Stimulated activated CD4-positive, alpha-beta T cell treated with anti-CD3 and anti-CD28 coated beads, Interleukin-4, amount 100 ng/mL, for 4 hours (primary cell): ENCODE results near the gene TTC5.
"Not testable (repeated sequence)": the region's sequence is repeated elsewhere in the genome, so short reads cannot be mapped to it uniquely, and the experiment has no call there.

Experiments used
- DNase-seq, 2 experiments: peaks; one replicate each; pipeline ENCODE4 v3.0.0-alpha.2; 2020

Gene TTC5, protein sequence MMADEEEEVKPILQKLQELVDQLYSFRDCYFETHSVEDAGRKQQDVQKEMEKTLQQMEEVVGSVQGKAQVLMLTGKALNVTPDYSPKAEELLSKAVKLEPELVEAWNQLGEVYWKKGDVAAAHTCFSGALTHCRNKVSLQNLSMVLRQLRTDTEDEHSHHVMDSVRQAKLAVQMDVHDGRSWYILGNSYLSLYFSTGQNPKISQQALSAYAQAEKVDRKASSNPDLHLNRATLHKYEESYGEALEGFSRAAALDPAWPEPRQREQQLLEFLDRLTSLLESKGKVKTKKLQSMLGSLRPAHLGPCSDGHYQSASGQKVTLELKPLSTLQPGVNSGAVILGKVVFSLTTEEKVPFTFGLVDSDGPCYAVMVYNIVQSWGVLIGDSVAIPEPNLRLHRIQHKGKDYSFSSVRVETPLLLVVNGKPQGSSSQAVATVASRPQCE

DNA sequence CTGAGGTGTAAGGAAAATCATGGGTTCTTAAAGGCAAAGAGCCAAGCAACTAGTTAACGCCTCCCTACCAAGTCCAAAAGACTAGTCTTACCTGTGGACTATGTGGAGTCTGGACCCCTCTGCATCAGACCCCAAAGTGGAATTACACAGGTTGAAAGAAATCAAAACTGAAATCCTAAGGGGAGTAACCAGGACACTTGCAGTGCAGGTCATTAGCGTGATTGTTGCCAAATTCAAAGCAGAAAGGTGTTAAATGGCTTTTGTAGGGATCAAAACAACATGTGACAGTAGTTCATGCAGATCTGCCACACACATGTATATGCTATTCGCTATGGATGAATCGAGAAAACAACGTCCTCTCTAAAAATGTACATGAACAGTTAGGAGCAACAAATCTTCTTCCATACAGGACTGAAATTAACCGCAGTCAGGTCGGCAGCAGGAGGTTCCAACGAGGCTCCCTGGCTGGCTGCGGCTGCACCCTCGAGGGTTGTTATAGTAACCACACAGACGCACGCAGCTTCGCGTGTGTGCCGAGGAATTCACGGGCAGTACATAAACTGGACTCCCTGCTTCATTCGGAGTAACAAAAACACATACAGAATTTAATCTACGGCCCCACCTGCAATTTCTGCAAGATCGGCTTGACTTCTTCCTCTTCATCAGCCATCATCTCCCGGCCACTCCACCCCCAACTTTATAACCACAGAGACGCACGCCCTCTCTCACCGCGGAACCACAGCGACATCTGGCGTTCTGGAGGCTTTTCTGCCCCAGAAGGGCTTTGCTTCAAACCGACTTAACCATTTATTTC is at the start of gene TTC5:
Gene TTC5, minus strand, starts transcription at position 687 of the 814 bp plus-strand sequence. Its CDS starts 14 bp downstream, at position 673.
- DNase-seq: peak; percentile 85 to 86

DNA sequence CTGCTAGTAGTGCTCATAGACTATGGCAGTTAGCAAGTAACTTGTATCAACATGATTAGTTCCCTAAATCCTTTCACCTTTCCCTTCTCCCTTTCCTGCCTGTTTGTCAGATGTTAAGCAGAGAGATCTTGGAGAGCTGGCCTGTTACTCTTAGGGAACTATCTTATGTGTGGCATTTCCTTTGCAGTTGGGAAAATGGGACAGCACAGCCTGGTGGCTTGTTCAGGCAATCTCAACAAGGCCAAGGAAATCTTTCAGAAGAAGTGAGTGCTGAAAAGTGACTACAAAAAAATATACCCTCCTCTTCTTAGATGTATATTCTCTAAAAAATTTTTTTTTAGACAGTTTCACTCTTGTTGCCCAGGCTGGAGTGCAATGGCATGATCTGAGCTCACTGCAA is 45.1 kb upstream of the TTC5 start:
- DNase-seq: no peak

DNA sequence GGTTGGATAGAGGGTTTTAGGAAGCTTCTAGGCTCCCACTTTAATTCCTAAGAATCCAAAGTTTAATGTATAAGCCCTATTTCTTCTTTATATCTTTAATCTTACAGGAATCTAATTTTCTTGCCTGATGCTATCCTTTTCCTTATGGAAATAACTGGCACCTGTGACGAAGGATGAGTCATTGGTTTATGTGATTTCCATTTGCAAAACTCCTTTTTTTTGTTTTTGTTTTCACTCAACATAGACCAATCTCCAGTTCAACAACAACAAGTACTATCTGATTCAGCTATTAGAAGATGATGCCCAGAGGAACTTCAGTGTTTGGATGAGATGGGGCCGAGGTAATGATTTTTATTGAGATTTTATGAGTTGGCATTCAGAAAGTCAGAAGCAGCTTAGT is 44.5 kb upstream of the TTC5 start:
- DNase-seq: no peak

DNA sequence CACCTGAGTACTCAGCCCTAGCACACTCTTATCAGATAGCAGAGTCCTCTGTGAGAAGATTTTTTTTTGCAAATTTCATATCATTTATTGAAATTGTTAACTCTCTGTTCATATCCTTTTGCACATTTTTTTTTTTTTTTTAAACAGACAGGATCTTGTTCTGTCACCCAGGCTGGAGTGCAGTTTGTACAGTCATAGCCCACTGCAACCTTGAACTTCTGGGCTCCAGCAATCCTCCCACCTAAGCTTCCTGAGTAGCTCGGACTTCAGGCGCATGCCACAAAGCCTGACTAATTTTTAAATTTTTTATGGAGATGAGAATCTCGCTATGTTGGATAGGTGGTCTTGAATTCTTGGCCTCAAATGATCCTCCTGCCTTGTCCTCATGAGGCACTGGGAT is 42.0 kb upstream of the TTC5 start:
- DNase-seq: no peak

DNA sequence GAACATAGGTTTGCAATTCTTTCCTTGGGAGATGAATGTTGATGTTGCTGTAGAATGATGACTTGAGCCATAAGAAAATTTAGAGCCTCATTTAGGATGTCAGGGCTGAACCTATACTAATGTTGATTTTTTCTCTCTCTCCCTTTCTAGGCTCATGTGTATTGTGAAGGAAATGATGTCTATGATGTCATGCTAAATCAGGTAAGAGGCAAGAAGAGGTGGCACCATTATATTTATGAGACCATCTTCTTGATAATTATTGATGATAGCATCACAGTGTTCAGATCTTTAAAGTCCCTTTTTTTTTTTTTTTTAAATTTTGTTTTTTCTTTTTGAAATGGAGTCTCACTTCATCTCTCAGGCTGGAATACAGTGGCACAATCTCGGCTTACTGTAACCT is 41.0 kb upstream of the TTC5 start:
- no peak for DNase-seq

DNA sequence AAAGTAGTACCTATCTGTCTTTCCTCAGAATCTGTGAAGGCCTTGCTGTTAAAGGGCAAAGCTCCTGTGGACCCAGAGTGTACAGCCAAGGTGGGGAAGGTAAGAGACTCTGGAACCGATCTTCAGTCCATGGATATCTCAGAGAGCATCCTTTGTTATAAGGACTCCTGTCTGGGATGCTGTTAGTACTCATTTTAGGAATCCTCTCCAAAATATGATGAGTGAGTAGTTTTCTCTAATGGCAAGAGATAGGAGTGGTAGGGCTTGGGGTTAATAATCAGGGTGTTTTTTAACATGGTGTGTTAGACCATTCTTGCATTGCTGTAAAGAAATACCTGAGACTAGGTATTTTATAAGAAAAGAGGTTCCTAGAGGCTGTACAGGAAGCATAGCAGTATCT is 39.6 kb upstream of the TTC5 start:
- DNase-seq: no peak

DNA sequence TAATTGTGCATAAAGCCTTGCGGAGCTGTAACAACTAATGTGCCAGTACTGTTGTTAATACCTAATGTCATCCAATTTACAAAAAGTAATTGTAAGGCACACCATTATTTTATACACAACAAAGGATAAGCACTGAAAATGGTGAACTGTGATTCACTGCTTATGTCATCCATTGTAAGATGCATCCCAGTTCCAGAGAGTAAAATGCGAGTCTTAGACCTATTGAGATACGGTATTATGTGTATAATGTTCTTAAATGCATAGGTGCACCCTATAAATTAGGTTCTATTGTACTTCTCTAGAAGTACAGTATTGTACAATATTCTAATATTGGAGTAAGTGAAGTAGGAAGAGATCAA is 38.1 kb upstream of the TTC5 start:
- no peak for DNase-seq

DNA sequence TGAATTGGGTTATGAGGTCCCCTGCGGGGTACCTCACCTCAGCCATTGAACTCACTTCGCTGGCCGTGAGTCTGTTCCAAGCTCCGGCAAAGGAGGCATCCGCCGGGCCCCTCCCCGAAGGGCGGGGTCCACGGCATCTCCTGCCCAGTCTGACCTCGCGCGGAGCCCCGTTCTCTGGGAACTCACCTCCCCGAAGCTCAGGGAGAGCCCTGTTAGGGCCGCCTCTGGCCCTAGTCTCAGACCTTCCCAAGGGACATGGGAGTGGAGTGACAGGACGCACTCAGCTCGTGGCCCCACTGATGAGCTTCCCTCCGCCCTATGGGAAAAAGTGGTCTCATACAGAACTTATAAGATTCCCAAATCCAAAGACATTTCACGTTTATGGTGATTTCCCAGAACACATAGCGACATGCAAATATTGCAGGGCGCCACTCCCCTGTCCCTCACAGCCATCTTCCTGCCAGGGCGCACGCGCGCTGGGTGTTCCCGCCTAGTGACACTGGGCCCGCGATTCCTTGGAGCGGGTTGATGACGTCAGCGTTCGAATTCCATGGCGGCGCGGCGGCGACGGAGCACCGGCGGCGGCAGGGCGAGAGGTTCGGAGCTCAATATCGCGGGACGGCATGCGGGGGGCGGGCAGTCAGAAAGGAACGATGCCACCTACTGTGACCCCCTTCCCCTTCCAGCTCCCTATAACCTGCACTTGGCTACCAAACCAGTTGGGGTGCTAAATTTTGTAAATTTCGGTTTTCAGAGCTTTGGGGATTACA is 37.5 kb upstream of the TTC5 start, which contains the start of gene PARP2:
Gene PARP2, plus strand, starts transcription at position 544 of the 770 bp plus-strand sequence. Its CDS starts 7 bp downstream, at position 551.
- DNase-seq: peak; percentile 89 to 91

DNA sequence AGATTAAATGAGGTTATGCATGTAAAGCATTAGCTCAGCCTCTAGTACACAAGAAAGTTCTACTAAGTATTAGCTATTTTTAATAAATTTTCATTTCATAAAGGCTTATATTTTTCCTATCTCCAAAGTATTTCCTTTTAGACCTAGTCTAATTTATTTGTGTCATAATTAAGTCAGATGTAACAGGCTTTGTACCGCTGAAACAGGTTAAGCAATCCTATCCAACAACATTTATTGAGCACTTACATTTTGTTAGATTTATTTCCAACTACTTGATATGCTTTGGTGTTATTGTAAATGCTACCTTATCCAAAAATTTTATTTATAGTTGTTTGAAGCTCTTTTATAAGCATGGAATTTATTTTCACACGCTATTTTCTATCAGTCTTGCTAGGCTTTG is 35.9 kb upstream of the TTC5 start:
- no peak for DNase-seq

DNA sequence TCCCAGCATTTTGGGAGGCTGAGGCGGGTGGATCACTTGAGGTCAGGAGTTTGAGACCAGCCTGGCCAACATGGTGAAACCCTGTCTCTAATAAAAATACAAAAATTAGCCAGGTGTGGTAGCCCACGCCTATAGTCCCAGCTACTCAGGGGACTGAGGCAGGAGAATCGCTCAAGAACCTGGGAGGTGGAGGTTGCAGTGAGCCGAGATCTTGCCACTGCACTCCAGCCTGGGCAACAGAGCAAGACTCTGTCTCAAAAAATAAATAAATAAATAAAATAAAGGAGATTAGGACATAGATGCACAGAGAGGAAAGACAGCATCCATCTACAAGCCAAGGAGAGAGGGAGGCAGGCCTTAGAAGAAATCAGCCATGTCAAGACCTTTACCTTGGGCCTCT is 35.3 kb upstream of the TTC5 start:
- not testable (repeated sequence) for DNase-seq

DNA sequence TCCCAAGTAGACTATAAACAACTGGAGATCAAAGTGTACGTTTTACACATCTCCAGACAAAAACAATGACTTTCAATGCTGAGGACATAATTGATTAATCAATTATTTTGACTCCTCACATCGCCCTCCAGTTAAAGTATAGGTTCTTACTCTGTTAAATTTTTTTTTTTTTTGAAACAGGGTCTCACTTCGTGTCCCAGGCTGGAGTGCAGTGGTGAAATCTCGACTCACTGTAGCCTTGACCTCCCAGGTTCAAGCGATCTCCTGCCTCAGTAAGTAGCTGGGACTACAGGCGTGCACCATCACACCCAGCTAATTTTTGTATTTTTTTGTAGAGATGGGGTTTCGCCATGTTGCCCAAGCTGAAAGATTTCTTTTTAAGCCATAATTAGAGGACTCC is 28.3 kb upstream of the TTC5 start:
- no peak for DNase-seq

DNA sequence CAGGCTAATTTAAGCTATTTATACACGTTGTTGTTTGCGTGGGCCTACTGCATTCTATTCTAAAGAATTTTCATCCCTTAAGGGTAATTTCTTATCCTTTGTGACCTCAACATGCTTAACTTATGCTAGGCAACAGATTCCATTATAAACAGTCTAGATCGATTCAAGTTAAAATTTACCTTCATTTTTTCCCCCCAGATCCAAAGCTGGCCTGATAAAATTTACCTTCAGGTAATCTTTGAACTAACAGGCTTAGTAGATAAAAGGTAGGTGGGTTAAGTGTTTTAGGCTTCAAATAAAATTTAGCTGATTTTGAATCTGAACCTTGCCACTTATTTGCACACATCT is 27.7 kb upstream of the TTC5 start:
- DNase-seq: no peak

DNA sequence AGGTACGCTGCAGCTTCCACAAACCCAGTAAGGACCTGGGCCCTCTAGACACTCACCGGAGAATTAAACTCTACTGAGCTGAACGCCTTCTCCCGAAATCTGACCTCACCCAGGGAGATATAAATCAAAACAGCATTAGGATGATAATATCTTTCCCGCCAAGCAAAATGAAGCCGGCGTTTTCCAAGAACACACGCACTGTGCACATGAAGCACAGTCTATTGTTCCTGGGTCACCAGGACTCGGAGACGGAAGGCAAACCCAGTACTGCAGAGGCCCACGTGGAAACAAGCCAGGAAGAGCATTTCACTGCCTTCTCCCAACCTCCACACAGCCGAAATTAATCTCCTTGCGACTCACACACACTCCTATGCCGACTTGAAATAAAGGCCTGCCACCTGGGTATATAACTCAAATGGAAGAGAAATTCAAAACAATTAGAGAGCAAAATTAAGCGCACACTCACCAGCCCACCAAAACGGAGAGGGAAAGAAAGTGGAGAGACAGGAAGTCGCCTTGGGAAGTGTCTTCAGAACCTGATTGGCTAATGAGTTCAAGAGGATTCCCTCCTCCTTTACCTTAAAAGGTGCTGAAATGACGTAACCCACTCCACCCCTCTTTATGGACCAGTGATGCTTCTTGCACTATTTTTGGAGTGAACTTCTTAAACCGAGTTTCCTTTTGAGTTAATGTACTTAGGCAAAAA is 27.2 kb upstream of the TTC5 start, which contains the start of gene CCNB1IP1:
Gene CCNB1IP1, minus strand, starts transcription at position 492 of the 706 bp plus-strand sequence. CDS start 16,756 bp downstream, outside the sequence.
- peak; percentile 13 to 42 for DNase-seq

DNA sequence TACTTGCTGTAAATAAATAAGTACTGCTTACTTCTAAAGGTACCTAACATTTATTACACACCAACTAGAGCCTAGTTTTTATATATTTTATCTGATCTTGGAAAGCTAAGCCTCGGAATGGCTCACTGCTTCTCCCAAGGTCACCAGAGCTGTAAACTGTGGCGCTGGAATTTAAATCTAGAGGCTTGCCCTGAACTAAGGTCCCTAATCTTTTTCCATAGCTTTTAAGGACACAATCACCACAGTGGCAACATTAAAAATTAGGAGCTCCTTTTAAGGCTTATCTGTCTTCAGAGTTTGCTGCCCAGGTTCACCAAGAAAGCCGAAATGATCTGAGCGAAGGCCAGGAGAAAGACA is 26.7 kb upstream of the TTC5 start:
- DNase-seq: no peak

DNA sequence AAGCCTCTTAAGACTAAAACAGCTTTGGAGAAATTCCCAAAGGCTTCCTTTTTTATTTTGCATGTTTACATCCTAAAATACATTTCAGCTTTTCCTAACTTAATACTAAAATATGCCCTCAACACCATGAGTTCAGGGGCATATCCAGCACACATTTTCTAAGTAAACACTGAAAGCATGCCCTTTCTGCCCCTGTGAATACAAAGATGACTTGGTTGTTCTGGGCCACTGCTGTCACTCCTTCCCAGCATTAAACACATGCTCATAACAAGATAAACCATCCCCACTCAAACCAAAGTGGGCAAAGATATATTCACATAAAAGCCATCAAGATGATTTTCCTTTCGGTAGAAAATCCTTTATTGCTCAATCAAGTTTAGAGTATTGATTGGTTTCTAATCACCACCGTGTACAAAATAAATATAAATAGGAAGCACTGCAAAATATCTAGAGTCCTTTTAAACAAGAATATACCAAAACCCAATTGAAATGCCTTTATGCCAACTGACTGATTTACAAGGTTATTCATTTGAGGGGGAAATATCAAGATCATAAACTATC is 25.4 kb upstream of the TTC5 start:
- no peak for DNase-seq

DNA sequence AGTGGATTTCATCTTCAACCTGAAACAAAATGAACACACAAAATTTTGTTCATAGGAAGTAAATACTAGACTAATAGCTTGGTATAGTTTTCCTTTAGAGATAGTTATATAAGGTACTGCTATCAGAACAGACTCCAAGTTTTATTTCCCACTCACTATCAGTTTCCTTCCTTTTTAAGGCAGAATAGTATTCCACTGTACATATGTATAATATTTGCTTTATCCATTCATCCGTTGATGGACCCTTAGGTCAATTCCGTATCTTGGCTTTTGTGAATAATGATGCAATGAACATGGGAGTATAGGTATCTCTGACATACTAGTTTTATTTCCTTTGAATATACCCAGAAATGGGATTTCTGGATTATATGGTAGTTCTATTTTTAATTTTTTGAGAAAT is 23.6 kb upstream of the TTC5 start:
- no peak for DNase-seq

DNA sequence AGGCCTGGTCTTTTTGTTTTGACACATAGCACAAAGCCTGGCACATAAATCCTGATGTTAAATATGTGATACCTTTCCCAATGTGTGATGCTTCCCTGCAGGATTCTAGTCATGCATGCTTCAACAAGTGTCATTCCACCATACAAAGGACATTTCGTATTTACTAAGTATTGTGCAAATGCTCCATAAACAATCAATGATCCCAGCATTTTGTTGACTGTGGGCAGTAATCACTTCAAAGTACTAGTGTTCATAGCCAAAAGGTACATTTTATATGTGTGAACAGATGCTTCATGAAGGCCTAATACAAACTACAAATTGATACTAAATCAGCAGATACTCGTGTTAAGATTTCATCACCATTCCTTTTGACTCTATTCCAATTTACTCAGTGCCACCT is 23.0 kb upstream of the TTC5 start:
- no peak for DNase-seq

DNA sequence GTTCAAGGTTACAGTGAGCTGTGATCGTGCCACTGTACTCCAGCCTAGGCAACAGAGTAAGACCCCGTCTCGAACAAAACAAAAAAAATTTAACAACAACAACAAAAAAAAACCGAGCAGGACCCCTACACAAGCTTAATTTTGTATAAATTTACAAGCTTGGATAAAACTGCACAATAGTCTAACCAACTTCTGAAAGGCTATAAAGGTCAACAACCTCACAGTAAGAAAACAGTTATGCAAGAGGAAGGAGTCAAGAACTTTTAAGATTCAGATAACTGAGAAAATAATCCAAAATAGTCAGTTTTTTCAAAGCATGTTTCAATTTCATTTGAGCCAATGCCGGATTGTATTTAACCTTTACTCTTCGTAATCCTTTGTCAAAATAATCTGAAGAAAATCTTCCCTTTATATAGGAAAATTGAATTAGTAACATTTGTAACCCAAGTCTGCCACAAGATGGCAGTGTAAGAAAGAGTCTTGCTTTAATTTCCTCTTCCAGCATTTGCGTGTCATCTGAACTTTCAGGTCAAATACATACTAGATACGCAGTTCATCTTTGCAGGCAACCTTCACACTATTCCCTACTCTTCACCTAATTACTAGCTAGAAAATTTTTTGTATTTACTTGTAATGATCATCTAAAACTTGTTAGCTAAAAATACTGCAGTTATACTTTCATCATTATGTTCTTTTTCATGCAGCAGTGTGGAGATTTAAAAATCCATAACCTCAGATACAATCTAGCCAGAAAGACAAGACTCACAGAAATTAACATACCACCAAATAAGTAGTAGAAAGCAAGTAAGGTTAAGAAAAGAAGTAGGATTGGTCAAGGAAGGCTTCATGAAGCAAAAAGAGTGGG is 21.5 kb upstream of the TTC5 start:
- DNase-seq: no peak

DNA sequence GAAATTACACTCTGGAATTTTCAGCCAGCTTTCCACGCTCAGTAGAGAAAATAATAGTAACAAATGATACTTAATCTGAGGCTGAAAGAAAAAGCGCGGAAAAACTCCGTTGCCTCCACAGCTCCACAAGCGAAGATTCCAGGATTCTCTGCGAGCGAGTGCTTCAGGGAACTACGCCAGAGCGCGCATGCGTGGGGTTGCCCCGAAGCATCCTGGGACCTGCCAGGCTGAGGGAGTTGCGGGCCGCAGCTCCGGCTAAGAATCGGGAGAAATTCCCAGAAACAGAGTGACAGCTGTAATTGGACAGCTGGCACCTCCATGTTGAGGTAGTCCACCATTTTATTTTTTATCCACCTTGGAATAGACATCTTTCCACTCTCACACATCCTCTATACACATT is 12.0 kb upstream of the TTC5 start:
- DNase-seq: no peak

DNA sequence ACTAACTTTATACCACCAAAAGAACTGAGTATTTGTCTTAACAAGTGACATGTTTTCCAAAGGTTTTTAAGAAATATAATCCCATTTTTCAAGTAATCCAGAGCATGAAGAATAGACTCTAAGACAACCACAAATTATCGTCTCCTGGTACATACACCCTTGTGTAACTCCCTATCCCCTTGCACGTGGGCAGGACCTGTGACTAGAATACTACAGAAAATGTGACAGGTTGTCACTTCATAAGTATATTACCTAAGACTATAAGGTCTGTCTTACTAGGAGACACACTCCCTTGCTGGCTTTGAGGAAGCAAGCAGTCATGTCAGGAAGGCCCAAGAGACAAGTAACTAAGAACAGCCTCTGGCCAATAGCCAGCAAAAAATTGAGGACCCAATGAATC is 8.3 kb upstream of the TTC5 start:
- no peak for DNase-seq

DNA sequence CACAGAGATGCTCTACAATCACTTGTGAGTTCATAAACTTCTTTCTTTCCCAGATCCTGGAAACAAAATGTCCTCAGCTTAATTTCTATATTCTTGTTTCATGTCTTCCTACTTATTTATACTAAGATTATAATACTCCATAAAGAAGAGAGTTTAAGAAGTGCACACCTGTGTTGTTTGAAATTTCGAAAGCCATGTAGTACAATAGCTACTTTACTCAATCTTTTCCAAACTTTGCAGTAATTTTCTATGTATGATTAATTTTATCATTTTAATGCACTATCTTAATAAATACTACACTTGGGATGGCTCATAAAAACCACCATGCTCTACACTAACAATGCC is 300 bp upstream of the TTC5 start:
- no peak for DNase-seq
